ENCODE results near the gene P2RX6.

The P2RX6 gene

GRCh38 chr22:21015466-21016006 is 571 bp downstream of the P2RX6 start:
- no peak for DNase-seq

GRCh38 chr22:21016644-21017420 is 1.9 kb downstream of the P2RX6 start:
- no peak for DNase-seq

- no peak for DNase-seq
Observed at GRCh38 chr22:21018314-21018713, 3.3 kb downstream of the P2RX6 start.

GRCh38 chr22:21020802-21021429 is 6.0 kb downstream of the P2RX6 start:
- no peak for DNase-seq

GRCh38 chr22:21022507-21022906 is 7.5 kb downstream of the P2RX6 start:
- DNase-seq = no peak

- no peak for DNase-seq
Observed at GRCh38 chr22:21022955-21023614, 8.1 kb downstream of the P2RX6 start.

- no peak for DNase-seq
Observed at GRCh38 chr22:21025266-21025665, 10.3 kb downstream of the P2RX6 start.

GRCh38 chr22:21025763-21026755 is 11.1 kb downstream of the P2RX6 start:
- DNase-seq = no peak

- DNase-seq = no peak
Observed at GRCh38 chr22:21026783-21027692, 12.1 kb downstream of the P2RX6 start.

GRCh38 chr22:21028277-21029251 is 13.6 kb downstream of the P2RX6 start:
- no peak for DNase-seq

GRCh38 chr22:21029486-21030025 is 14.6 kb downstream of the P2RX6 start:
- DNase-seq = no peak

GRCh38 chr22:21030032-21030431 is 15.1 kb downstream of the P2RX6 start:
- DNase-seq = no peak

GRCh38 chr22:21030621-21031544 is 15.9 kb downstream of the P2RX6 start:
- DNase-seq = no peak

GRCh38 chr22:21031545-21032036 is 16.6 kb downstream of the P2RX6 start:
- DNase-seq = no peak

GRCh38 chr22:21032037-21032867 is 17.3 kb downstream of the P2RX6 start, which contains the start of gene SLC7A4:
TSS of gene SLC7A4 (minus strand) at chr22:21032561. CDS start at chr22:21031812, 749 bp downstream.
- DNase-seq = no peak

GRCh38 chr22:21032868-21033688 is 18.1 kb downstream of the P2RX6 start:
- no peak for DNase-seq

Data from NCI-H1436 treated with DMSO at 0.1 percent for 48 hours (cell line).